SJCRH30 (cell line): ENCODE measurements around the gene MMP28. TPM values are rescaled to one million over a fixed set of nuclear protein-coding genes. Genes with fewer than 3 reads are reported as not detected.
"Not testable (repeated sequence)": the region's sequence is repeated elsewhere in the genome, so short reads cannot be mapped to it uniquely, and the experiment has no call there.

Experiments used
- DNase-seq, 2 experiments: peaks; one replicate each; pipeline ENCODE4 v3.0.0-alpha.2; 2015 to 2020
- H3K27ac ChIP-seq: fragments of 250-450 bp; sonication (Bioruptor Pico); 2 replicates; pipeline ENCODE4 v1.5.1; 2020; ENCODE audit warnings: mild to moderate bottlenecking, moderate library complexity
- H3K27me3 ChIP-seq: fragments of 250-450 bp; sonication (Bioruptor Pico); 2 replicates; pipeline ENCODE4 v1.5.1; 2020; ENCODE audit warnings: mild to moderate bottlenecking, moderate library complexity
- H3K36me3 ChIP-seq: fragments of 250-450 bp; sonication (Bioruptor Pico); 2 replicates; pipeline ENCODE4 v1.5.1; 2020; ENCODE audit warnings: mild to moderate bottlenecking, moderate library complexity
- H3K4me1 ChIP-seq: fragments of 250-450 bp; sonication (Bioruptor Pico); 2 replicates; pipeline ENCODE4 v1.5.1; 2020; ENCODE audit warnings: mild to moderate bottlenecking, moderate library complexity
- H3K4me3 ChIP-seq: fragments of 250-450 bp; sonication (Bioruptor Pico); 2 replicates; pipeline ENCODE4 v1.5.1; 2020; ENCODE audit warnings: mild to moderate bottlenecking, moderate library complexity
- H3K9me3 ChIP-seq: fragments of 250-450 bp; sonication (Bioruptor Pico); replicated peaks from 2 replicates; pipeline ENCODE4 v1.5.1; 2020; ENCODE audit warnings: mild to moderate bottlenecking, moderate library complexity
- total RNA-seq: library from RNA; depleted of rRNA; stranded (reverse); fragments of >200 nt; shearing (Covaris generic); gene quantifications from 2 replicates; pipeline ENCODE4 v1.2.3, GENCODE V29; 2014

MMP28 gene
- total RNA-seq, 1 experiment from 2014 or later, result not detected

DNA sequence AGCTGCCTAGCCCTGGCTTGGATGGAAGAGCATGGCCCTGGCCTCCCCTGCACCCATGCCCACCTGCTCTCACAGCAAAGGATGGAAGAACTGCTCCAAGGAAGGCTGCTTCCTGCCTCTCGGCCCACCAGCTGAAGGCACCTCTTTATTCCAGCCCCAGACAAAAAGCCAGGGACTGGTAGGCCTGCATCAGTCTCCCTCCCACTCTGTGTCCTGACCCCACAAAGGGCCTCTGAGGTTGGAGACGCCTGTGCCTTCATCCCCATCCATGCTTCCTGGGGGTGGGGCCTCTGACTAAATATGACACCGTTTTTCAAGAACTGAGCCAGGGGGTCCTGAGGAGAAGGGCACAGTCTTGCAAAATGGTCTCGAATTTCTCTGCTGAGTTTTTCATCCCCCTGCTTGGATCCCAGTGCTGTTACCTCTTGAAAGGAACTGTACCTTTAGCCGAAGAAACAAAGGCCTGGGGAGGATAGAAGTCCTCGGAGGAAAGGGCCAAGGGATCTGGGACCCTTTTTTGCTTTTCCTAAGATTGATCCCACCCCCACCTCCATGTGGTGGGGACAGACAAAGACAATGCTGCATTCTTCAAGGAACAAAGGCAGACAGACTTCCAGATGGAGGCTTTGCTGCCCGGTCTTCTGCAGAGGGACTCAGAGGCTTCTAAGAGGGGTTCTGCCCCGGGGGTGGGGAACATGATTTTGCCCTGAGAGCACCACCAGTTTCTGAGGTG, 29.5 kb downstream of the MMP28 start:
- Histone ChIP-seq H3K27ac (no peak overlapping the region), H3K27me3 (peaks cover 17% of the 10 kb centered on the region)
- DNase-seq, result no peak

DNA sequence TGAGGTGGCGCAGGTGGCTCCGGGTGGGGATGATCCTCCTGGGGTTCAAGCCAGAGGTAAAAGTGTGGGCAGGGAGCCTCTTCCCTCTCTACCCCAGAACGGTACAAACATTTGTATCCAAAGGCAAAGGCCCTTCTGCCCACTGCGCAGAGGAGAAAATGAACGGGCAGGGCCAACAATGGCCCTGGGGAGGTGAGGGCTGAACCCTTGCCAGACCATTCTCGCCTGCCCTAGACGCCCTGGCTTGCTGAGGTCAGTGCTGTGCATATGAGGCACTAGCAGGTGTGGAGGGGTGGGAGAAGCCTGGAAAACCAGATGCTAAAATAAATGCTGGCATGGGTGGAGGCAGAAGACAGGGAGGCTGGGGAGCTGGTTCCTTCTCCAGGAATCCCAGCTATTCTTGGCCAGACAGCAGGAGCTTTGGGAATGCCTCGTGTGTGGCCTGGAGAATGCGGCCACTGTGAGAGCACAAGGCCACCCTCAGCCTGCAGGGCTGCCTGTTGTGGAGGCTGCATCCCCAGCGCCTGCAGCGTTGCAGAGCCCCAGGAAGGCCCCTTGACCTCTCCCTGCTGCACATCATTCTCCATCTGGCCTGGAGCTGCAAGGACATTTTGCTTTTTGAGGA, 30.2 kb downstream of the MMP28 start:
- Histone ChIP-seq H3K27ac (no peak overlapping the region), H3K9me3 (no peaks in the 10 kb centered on the region), H3K4me1 (peaks cover 14% of the 10 kb centered on the region), H3K4me3 (no peak overlapping the region), H3K36me3 (no peaks in the 10 kb centered on the region), H3K27me3 (peaks cover 19% of the 10 kb centered on the region)
- DNase-seq, result peak; percentile 37 to 38

More for the DNA sequence above, 29.5 kb downstream of the MMP28 start:
- Histone ChIP-seq H3K36me3 (no peaks in the 10 kb centered on the region), H3K9me3 (no peaks in the 10 kb centered on the region), H3K4me3 (no peak overlapping the region), H3K4me1 (peaks cover 14% of the 10 kb centered on the region)

DNA sequence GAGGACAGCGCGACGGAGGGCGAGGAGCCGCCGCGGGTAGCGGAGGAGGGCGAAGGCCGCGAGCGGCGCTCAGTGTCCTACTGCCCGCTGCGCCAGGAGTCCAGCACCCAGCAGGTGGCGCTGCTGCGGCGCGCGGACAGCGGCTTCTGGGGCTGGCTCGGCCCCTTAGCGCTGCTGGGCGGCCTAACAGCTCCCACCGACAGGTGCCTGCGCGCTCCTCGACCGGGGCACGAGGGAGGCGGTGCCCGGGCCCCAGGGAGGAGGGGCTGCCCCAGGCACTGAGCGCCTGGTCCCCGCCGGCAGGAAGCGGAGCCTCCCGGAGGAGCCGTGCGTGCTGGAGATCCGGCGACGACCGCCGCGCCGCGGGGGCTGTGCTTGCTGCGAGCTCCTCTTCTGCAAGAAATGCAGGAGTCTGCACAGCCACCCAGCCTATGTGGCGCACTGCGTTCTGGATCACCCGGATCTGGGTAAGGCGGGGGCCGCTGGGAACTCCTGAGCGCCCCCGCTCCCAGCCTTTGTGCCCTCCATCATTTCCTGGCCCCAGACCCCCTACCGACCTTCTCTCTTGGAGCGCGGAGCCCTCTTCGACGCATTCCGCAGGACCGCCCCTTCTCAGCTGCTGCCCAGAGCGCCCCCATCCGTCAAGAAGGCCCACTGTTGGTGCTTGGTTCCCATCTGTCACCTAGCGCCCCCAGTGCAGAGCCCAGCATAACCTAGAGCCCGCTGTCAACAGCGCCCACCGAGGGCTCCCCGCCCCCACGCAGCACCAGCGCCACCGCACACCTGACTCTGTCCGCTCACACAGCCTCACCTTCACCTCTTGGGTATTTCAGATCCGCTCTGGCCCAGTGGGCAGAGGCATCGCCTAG, 31.1 kb downstream of the MMP28 start:
- Histone ChIP-seq H3K4me1 (peaks cover 14% of the 10 kb centered on the region), H3K9me3 (no peaks in the 10 kb centered on the region), H3K36me3 (no peaks in the 10 kb centered on the region), H3K4me3 (peak overlapping the region; percentile 43), H3K27ac (no peak overlapping the region), H3K27me3 (peaks cover 19% of the 10 kb centered on the region)
- DNase-seq, result peak; percentile 92 to 96

DNA sequence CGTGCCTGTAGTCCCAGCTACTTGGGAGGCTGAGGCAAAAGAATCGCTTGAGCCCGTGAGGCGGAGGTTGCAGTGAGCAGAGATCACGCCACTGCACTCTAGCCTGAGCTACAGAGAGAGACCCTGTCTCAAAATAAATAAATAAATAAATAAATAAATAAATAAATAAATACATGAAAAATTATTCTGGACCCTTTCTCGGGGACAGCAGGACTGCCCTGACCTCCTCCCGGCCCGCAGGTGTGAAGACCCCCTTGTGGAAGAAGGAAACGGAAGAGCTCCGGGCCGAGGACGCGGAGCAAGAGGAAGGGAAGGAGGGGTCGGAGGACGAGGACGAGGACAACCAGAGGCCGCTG, 31.7 kb downstream of the MMP28 start:
- no peaks in the 10 kb centered on the region for H3K9me3 ChIP-seq
- H3K27me3 ChIP-seq, result peaks cover 23% of the 10 kb centered on the region
- no peak for DNase-seq
- H3K27ac ChIP-seq, result no peak overlapping the region
- H3K4me1 ChIP-seq, result peaks cover 14% of the 10 kb centered on the region
- no peak overlapping the region for H3K4me3 ChIP-seq
- no peaks in the 10 kb centered on the region for H3K36me3 ChIP-seq

DNA sequence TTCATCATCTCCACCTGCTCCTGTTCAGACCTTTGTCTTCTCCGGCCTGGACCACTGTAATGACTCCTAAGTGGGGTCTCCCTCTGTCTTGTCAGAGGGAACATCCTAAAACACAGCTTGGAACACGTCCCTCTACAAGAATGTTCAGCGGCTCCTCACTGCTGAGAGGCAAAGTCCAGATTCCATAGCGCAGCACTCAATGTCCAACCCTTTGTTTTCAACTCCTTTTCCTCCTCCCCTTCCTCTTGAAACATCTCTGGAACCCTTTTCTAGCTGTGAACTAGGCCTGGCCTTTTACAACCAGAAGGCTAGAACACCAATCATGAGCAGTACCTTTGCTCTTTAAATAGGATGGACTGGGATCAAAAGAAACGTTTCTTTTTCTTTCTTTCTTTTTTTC, 33.8 kb downstream of the MMP28 start:
- no peak for DNase-seq
- no peak overlapping the region for H3K4me3 ChIP-seq
- H3K4me1 ChIP-seq, result peaks cover 14% of the 10 kb centered on the region
- no peaks in the 10 kb centered on the region for H3K36me3 ChIP-seq
- no peaks in the 10 kb centered on the region for H3K9me3 ChIP-seq
- no peak overlapping the region for H3K27ac ChIP-seq
- H3K27me3 ChIP-seq, result peaks cover 20% of the 10 kb centered on the region

DNA sequence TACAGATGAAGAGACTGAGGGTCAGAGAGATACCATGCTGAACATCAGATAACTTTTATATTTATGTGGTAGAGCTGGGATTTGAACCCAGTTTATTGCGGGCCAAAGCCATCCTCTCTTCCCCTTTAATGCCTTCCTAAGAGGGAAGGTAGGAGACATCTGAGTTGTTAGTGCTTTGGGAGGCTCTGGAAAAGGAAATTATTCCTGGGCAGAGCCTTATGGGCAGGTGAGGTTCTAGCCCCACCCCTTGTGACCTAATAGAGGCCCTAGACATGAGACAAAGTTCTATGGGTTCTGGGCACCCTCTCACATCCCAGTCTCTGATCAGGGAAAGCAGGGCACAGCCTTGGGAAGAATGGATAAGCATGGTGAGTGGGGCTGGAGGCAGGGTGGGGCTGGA, 34.9 kb downstream of the MMP28 start, which contains the start of gene C17orf50:
C17orf50 (plus strand) TSS at position 301 of the 400 bp plus-strand sequence; CDS start at position 356, 55 bp downstream.
- Histone ChIP-seq H3K36me3 (no peaks in the 10 kb centered on the region), H3K27me3 (peaks cover 17% of the 10 kb centered on the region), H3K9me3 (no peaks in the 10 kb centered on the region)

DNA sequence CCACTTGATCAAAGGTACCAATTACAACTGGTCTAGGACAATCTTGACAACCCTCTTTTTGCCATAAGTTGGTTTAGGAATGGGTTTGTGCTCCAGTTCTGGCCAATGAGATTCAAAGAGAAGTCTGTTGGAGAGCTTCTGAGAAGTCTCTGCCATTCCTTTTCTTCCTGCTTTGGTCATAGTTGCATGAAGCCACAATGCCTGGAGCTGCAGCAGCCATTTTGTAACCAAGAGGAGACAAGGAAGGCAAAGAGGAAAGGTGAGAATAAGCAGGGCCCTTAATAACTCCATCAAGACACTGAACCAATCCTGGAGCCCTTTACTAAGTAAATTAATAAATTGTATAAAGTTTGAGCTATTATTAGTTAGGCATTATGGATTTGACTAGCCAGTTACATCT, 38.2 kb downstream of the MMP28 start:
- H3K4me3 ChIP-seq, result no peak overlapping the region
- H3K9me3 ChIP-seq, result no peaks in the 10 kb centered on the region
- DNase-seq, result no peak
- H3K36me3 ChIP-seq, result no peaks in the 10 kb centered on the region
- no peak overlapping the region for H3K27ac ChIP-seq
- peaks cover 14% of the 10 kb centered on the region for H3K27me3 ChIP-seq
- H3K4me1 ChIP-seq, result no peaks in the 10 kb centered on the region

More for the DNA sequence above, 34.9 kb downstream of the MMP28 start, which contains the start of gene C17orf50:
- DNase-seq, result no peak
- no peak within 1 kb of the TSS for H3K27ac ChIP-seq
- H3K4me3 ChIP-seq, result no peak within 1 kb of the TSS
- H3K4me1 ChIP-seq, result peaks cover 10% of the 10 kb centered on the region

DNA sequence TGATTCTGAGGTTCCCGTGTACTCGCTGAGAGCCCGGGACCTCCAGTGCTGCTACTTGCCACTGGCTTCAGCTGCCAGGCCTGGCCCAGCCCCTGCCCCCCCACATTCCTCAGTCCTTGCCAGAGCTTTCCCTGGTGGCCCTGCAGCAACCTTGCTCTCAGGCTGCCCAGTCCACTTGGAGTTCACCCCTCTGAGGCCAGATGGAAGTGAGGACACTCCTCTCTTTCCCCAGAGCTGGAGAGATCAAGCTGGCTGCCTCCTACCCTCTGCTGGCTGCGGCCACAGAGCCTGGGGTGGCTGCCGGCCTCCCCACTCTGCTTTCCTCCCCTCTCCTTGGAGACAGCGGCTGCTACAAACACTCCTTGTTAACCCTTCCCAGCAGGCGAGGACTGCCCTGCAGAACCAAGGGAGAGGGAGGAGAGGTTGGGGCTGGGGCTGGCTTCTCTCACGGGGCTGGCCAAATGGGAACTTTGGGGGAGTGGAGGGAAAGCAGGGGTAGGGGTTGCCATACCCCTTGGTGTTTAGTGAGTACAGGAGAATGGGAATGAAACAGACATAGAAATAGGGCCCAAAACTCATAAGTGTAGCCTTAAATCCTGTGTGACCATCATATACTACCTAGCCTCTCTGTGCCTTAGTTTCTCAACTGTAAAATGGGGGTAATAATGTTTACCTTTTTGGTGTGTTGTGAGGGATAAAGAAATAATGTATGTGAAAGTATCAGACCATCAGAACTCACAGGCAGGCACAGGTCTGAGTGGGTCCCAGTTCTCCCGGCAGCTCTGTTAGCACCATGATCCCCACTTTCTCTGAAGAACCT, 42.3 kb downstream of the MMP28 start, which contains the start of gene GAS2L2:
GAS2L2 (minus strand) TSS at position 295 of the 820 bp plus-strand sequence. CDS start 389 bp downstream, outside the sequence.
- Histone ChIP-seq H3K4me1 (no peaks in the 10 kb centered on the region), H3K9me3 (no peaks in the 10 kb centered on the region), H3K27me3 (peaks cover 28% of the 10 kb centered on the region), H3K4me3 (no peak within 1 kb of the TSS), H3K27ac (no peak within 1 kb of the TSS), H3K36me3 (no peaks in the 10 kb centered on the region)
- DNase-seq, result no peak

DNA sequence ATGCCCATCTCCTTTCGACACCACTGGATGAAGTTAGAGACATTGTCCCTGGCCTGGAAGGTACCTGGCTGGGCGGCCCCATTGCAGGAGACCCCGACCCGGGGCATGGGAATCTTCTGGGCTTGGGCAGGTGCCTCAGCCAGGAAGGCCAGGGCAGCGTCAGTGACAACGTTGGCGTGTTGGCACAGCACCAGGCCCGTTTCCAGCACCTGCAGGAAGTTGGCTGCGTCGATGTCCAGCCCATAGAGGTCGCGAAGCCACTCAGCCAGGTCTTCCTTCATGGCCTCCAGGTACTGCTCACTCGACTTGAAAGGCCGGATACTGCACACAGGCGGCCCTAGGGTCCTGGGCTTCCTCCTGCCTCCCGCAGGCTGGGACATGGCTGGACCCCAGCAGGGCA, 43.0 kb downstream of the MMP28 start:
- H3K27ac ChIP-seq, result no peak overlapping the region
- no peaks in the 10 kb centered on the region for H3K9me3 ChIP-seq
- H3K27me3 ChIP-seq, result peaks cover 28% of the 10 kb centered on the region
- no peak overlapping the region for H3K4me3 ChIP-seq
- no peak for DNase-seq
- no peaks in the 10 kb centered on the region for H3K4me1 ChIP-seq
- no peaks in the 10 kb centered on the region for H3K36me3 ChIP-seq

DNA sequence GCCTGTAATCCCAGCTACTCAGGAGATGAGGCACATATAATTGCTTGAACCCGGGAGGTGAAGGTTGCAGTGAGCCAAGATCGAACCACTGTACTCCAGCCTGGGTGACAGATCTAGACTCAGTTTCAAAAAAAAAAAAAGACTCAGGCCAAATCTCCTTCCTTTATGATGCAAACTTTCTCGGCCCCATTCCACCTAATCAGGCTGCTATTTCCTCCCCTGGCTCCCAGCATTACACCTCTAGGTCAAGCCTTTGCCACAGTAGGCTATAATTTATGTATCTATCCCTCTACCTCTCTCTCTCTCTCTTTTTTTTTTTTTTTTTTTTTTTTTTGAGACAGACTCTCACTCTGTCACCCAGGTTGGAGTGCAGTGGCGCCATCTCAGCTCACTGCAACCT, 43.9 kb downstream of the MMP28 start:
- not testable (repeated sequence) for H3K36me3 ChIP-seq, H3K4me1 ChIP-seq, H3K4me3 ChIP-seq, DNase-seq, H3K27ac ChIP-seq, H3K9me3 ChIP-seq
- H3K27me3 ChIP-seq, result peaks cover 29% of the 10 kb centered on the region

DNA sequence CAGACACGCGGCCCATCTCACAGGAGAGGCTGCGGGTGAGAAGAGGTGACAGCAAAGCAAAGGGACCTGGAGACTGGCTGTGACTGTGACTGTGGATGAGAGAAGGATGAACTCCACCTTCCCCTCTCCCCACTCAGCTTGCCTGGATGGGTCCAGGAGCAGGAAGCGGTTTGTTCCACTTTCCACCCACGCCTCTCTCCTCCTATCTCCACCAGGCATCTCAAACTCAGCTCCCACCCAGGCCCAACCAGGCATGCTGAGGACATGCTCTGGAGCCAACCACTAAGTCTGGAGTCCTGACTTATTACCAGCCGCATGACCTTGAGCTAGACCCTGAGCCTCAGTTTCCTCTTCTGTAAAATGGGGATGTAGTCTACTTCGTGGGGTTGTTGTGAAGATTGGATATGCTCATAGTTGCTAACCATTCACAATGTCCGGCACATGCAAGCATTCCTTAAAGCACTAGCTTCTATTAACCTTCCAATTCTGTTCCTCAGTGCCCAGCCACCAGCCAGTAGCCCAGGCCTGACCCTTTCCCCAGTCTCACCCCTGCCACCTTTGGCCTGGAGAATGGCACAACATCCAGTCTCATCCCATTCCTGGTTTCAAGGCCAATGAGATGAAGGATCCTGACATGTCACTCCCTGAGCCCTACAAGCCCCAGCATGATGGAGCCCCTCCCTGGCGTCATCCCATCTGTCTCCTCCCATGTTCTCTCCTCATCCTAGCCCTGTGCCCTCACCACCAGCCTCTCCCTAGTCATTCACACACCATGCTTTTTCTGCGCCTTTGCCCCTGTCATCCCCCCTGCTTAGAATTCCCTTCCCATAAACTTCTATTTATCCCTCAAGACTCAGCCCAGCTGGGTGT, 44.7 kb downstream of the MMP28 start:
- H3K9me3 ChIP-seq, result no peaks in the 10 kb centered on the region
- H3K4me1 ChIP-seq, result no peaks in the 10 kb centered on the region
- no peak for DNase-seq
- H3K4me3 ChIP-seq, result no peak overlapping the region; the same call in 1 of the 2 replicates
- peaks cover 37% of the 10 kb centered on the region for H3K27me3 ChIP-seq
- H3K27ac ChIP-seq, result no peak overlapping the region
- no peaks in the 10 kb centered on the region for H3K36me3 ChIP-seq

DNA sequence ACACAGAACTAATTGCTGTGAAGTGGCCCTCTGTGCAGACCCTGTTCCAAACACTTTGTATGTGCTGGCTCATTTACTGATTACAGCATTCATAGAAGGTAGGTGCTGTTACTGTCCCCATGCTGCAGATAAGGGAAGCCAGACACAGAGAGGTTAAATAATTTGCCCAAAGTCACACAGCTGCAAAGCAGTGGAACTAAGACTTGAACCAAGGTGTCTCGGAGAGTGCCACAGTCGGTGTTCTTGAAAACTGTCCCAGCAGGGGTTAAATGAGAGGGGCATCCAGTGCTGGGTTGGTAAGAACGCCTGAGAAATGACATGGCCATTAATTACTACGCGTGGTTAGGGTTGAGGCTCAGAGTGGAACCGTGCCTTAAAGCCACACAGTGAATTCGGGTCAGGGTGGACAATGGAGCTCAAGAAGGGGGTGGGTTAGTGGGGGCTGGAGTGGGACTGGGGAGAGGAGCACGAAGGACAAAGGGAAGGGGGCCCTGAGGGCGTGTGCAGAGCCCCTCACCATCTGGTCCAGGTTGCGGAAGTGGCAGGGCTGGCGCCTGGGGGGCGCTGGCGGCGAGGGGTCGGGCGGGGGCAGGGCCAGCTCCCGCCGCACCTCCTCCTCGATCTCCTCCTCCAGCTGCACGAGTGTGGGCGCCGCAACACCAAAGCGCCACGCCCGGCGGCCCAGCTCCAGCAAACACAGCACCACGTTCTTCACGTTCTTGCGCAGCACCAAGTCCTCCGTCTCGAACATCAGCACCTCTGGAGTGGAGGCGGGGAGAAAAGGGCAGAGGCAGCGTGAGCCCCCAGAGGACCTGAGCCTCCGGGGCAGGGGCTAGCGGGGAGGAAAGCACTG, 45.7 kb downstream of the MMP28 start:
- Histone ChIP-seq H3K27ac (no peak overlapping the region), H3K9me3 (no peaks in the 10 kb centered on the region), H3K36me3 (no peaks in the 10 kb centered on the region), H3K4me1 (no peaks in the 10 kb centered on the region), H3K27me3 (peaks cover 45% of the 10 kb centered on the region), H3K4me3 (peak overlapping the region; percentile 31)
- DNase-seq, result no peak

DNA sequence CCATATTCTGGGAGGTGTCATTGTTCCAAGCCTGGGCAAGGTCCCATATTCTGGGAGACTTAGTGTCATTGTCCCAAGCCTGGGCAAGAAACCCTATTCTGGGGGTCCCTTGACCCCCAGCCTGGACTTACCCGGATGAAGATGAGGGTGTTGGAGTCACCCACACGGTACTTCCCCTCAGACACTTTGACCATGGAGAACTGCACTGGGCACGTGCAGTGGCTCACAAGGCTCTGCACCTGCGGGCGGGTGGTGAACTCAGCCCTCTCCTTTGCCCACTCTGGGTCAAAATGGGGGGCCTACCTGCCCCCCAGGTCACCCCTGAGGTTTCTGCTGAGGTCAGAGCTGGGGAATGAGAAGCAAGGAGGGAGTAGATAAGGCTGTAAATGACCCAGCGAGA, 46.5 kb downstream of the MMP28 start:
- DNase-seq, result no peak
- H3K27ac ChIP-seq, result no peak overlapping the region
- peaks cover 45% of the 10 kb centered on the region for H3K27me3 ChIP-seq
- no peaks in the 10 kb centered on the region for H3K4me1 ChIP-seq
- H3K4me3 ChIP-seq, result no peak overlapping the region
- H3K9me3 ChIP-seq, result no peaks in the 10 kb centered on the region
- no peaks in the 10 kb centered on the region for H3K36me3 ChIP-seq
